ENCODE results near the gene ERCC6. TPM values are rescaled to one million over a fixed set of nuclear protein-coding genes. Genes with fewer than 3 reads are reported as not detected.
A peak's percentile ranks its signal among the peaks of the same experiment; 100 is the strongest.

ERCC6 gene
- total and polyA plus RNA-seq, 12 donors: 1.9 to 32.4 (median 21.6) TPM

GRCh38 chr10:49502358-49502757 lies 36.6 kb downstream of the ERCC6 start:
- Histone ChIP-seq H3K4me1 (peaks cover 0 to 14% (median 7%) of the 10 kb centered on the region in 9 donors), H3K27ac (no peak overlapping the region), H3K4me3 (no peak overlapping the region), H3K36me3 (peaks cover 0 to 65% (median 3%) of the 10 kb centered on the region in 9 donors), H3K27me3 (no peaks in the 10 kb centered on the region), H3K9me3 (no peaks in the 10 kb centered on the region)
- TF ChIP-seq CTCF (IDR thresholded peaks at IDR 0.05): no peak
- DNase-seq: no peak
- WGBS, 2 donors: 61 to 63% methylated on average over 2 of the region's 2 CpGs
- intact Hi-C loops (cut with DNase I): no loop called here
- peak in 1 of 8 donors; percentile 51 for ATAC-seq

DNA sequence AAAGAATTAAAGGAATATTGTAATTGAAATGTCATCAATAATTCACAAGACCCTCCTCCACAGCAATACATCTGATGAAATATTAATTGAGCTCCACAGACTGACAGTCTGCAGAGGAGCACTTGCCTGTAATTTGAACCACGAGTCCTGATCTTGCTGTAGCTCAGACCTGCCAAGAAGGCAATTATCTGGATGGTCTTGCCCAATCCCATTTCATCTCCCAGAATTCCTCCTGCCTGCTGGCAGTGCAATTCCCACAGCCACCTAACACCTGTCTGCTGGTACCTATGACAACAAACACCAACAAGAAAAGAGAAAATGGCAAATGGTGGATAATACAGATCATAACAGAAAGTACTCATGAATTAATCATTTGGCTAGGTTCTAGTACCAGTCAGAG lies 38.5 kb downstream of the ERCC6 start:
- Histone ChIP-seq H3K36me3 (peaks cover 0 to 64% (median 3%) of the 10 kb centered on the region in 9 donors), H3K4me3 (no peak overlapping the region), H3K27ac (no peak overlapping the region), H3K9me3 (no peaks in the 10 kb centered on the region), H3K4me1 (peaks cover 0 to 14% (median 7%) of the 10 kb centered on the region in 9 donors), H3K27me3 (no peaks in the 10 kb centered on the region)
- WGBS, 2 donors: 70% methylated on average over 1 of the region's 1 CpG
- DNase-seq (no peak), ATAC-seq (peak in 1 of 8 donors; percentile 51)
- TF ChIP-seq CTCF (IDR thresholded peaks at IDR 0.05): no peak
- intact Hi-C loops (cut with DNase I): no loop called here

DNA sequence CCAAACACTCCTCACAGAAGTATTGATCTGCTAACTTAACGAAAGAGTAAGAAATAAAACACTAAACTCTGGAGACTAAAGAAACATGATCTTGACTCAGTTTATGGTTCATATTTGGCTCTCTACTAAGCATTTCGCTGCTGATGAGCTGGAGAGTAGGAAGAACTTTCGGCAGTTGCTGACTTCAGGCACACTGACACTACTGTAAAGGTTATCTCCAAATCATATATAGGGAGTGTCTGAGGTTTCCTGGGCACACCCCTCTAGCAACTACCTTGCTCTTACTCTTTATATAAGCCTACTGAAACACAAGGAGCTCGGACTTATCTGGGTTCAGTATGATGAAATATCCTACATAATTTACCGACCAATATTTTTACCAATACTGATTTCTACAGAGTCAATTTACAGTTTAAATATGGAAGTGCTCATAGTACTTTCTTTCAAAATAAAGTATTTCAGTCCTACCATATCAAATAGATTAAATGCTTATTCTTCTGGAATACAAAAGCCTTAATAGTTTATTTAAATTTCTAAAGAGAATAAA lies 39.5 kb downstream of the ERCC6 start:
- TF ChIP-seq CTCF (IDR thresholded peaks at IDR 0.05): no peak
- no peak for ATAC-seq
- WGBS, 2 donors: 95 to 96% methylated on average over 5 of the region's 5 CpGs

DNA sequence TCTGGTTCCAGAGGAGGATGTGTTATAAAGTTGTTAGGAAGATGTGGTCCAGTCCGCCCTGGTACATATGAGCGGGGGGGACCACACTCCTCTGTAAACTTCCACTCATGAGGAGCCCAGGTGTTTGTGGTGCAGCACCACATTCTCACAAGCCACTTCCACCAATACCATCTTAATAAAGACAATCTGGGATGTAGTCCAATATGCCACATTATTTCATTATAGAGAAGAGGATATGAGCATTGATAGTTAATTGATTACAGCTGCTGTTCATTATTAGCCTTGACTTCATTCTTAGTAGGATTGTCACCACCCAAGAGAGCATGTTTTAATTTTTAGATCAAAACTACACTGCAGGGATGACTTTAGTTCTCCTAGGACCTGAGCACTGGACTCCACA lies 40.5 kb downstream of the ERCC6 start:
- no peak for ATAC-seq
- no peak overlapping the region for H3K27ac ChIP-seq
- WGBS, 2 donors: 97 to 98% methylated on average over 2 of the region's 2 CpGs

More for the DNA sequence above, 39.5 kb downstream of the ERCC6 start:
- Histone ChIP-seq H3K9me3 (no peaks in the 10 kb centered on the region), H3K36me3 (peaks cover 0 to 53% (median 3%) of the 10 kb centered on the region in 9 donors), H3K4me1 (peaks cover 0 to 14% (median 7%) of the 10 kb centered on the region in 9 donors), H3K4me3 (no peak overlapping the region), H3K27ac (no peak overlapping the region), H3K27me3 (no peaks in the 10 kb centered on the region)
- DNase-seq: no peak
- intact Hi-C loops (cut with DNase I): no loop called here

More for the DNA sequence above, 40.5 kb downstream of the ERCC6 start:
- Histone ChIP-seq H3K36me3 (peaks cover 0 to 44% (median 3%) of the 10 kb centered on the region in 9 donors), H3K9me3 (no peaks in the 10 kb centered on the region), H3K4me3 (no peak overlapping the region), H3K27me3 (no peaks in the 10 kb centered on the region), H3K4me1 (peaks cover 0 to 14% (median 7%) of the 10 kb centered on the region in 9 donors)
- TF ChIP-seq CTCF (IDR thresholded peaks at IDR 0.05): no peak
- intact Hi-C loops (cut with DNase I): no loop called here
- DNase-seq: no peak
